Measurements from ENCODE around the gene ISG15. TPM values are rescaled to one million over a fixed set of nuclear protein-coding genes. Genes with fewer than 3 reads are reported as not detected.

ISG15 gene
- total and polyA plus RNA-seq, 2 of the 13 experiments (the other 11 are each of a cell fraction or from before 2014, with no cell fraction given): 42.1 to 54.9 TPM

- TF ChIP-seq ZBTB8A (CRISPR knock-in tag; IDR thresholded peaks at IDR 0.05; ENCODE audit: borderline replicate concordance, low read depth) (no peak), SP140L (CRISPR knock-in tag; IDR thresholded peaks at IDR 0.05; ENCODE audit: borderline replicate concordance) (no peak), KDM4B (CRISPR knock-in tag; IDR thresholded peaks at IDR 0.05) (no peak), ZNF234 (CRISPR knock-in tag; conservative IDR thresholded peaks at IDR 0.05) (no peak), SAFB2 (CRISPR knock-in tag; IDR thresholded peaks at IDR 0.05; ENCODE audit: borderline replicate concordance, low read depth) (no peak), KIAA2018 (CRISPR knock-in tag; IDR thresholded peaks at IDR 0.05; ENCODE audit: borderline replicate concordance) (no peak), THAP9 (CRISPR knock-in tag; IDR thresholded peaks at IDR 0.05; ENCODE audit: borderline replicate concordance) (no peak), ATF7 (IDR thresholded peaks at IDR 0.05) (no peak), ATF7 (CRISPR knock-in tag; IDR thresholded peaks at IDR 0.05) (no peak), CEBPG (CRISPR knock-in tag; IDR thresholded peaks at IDR 0.05) (no peak), AKAP8 (CRISPR knock-in tag; IDR thresholded peaks at IDR 0.05) (no peak; the same call in 1 of the 2 replicates), GFI1 (CRISPR knock-in tag; IDR thresholded peaks at IDR 0.05; ENCODE audit: borderline replicate concordance) (0 out of 2 replicates have a peak, but pooled peaks have one; percentile 7), ZNF709 (CRISPR knock-in tag; IDR thresholded peaks at IDR 0.05) (peak; percentile 1; the same call in 1 of the 2 replicates), ZC3H4 (CRISPR knock-in tag; IDR thresholded peaks at IDR 0.05; ENCODE audit: borderline replicate concordance) (0 out of 2 replicates have a peak, but pooled peaks have one; percentile 14), ZNF121 (CRISPR knock-in tag; IDR thresholded peaks at IDR 0.05) (no peak), HNF4G (IDR thresholded peaks at IDR 0.05; ENCODE audit: borderline replicate concordance, low read depth, low read length) (no peak), HNF4G (CRISPR knock-in tag; IDR thresholded peaks at IDR 0.05; ENCODE audit: borderline replicate concordance, low read depth) (no peak), SALL1 (CRISPR knock-in tag; IDR thresholded peaks at IDR 0.05) (no peak), NAIF1 (CRISPR knock-in tag; IDR thresholded peaks at IDR 0.05; ENCODE audit: borderline replicate concordance) (no peak)
Observed at GRCh38 chr1:1058921-1059493, 45.7 kb downstream of the ISG15 start (continued).

Measured in HepG2 (cell line).